ENCODE results near the gene FARP2.

GRCh38 chr2:241366678-241367077 is 10.6 kb downstream of the FARP2 start:
- no peak for TF ChIP-seq CTCF (IDR thresholded peaks at IDR 0.05)
- no peak for TF ChIP-seq POLR2A (IDR thresholded peaks at IDR 0.05; ENCODE audit: low read depth)
- TF ChIP-seq EP300 (IDR thresholded peaks at IDR 0.05) = no peak

Measured in esophagus muscularis mucosa (tissue), 4 donors.